Ascending aorta (tissue), 2 donors: Measurements from ENCODE around the gene TBL3. TPM values are rescaled to one million over a fixed set of nuclear protein-coding genes. Genes with fewer than 3 reads are reported as not detected.

ENCODE experiments used
- DNase-seq, 2 donors: peaks; one replicate each; pipeline ENCODE4 v3.0.0-alpha.2; 2019; ENCODE audit warnings: low spot score in 2 of 2
- H3K27ac ChIP-seq, 2 donors: fragments of 200-600 bp; sonication (generic); one replicate each; pipeline ENCODE4 v1.5.1; 2016 to 2017; ENCODE audit warnings: mild to moderate bottlenecking in 1 of 2
- H3K27me3 ChIP-seq: fragments of 200-600 bp; sonication (generic); one replicate; pipeline ENCODE4 v1.5.1; 2017
- H3K36me3 ChIP-seq, 2 donors: fragments of 200-600 bp; sonication (generic); one replicate each; pipeline ENCODE4 v1.5.1; 2016
- H3K4me1 ChIP-seq, 2 donors: fragments of 200-600 bp; sonication (generic); one replicate each; pipeline ENCODE4 v1.5.1; 2016 to 2017; ENCODE audit warnings: mild to moderate bottlenecking in 1 of 2
- H3K4me3 ChIP-seq, 2 donors: fragments of 200-600 bp; sonication (generic); one replicate each; pipeline ENCODE4 v1.5.1; 2016 to 2017; ENCODE audit warnings: mild to moderate bottlenecking in 1 of 2
- H3K9me3 ChIP-seq, 2 donors: fragments of 200-600 bp; sonication (generic); one replicate each; pipeline ENCODE4 v1.5.1; 2016
- intact Hi-C: fragments of 100-400 bp; cut with DNase I; formaldehyde crosslinking; loops from one replicate; pipeline ENCODE4 v1.15.1; 2023
- total RNA-seq: library from RNA; depleted of rRNA; stranded (reverse); fragments of >200 nt; gene quantifications from one replicate; pipeline ENCODE4 v1.1.0, GENCODE V29; 2016
- TF ChIP-seq, protein P1 (sequence below), 3 experiments: fragments of 200-600 bp in 2 of 3; fragments of 450-650 bp in 1 of 3; sonication (generic) in 2 of 3; IDR thresholded peaks; one replicate each; pipeline ENCODE4 v1.5.1; 2016 to 2019; ENCODE audit warnings: antibody characterized with exemption in 3 of 3, mild to moderate bottlenecking in 1 of 3, moderate library complexity in 1 of 3

The TBL3 gene
- total RNA-seq, 1 donor from 2014 or later, result 55.7 TPM

DNA sequence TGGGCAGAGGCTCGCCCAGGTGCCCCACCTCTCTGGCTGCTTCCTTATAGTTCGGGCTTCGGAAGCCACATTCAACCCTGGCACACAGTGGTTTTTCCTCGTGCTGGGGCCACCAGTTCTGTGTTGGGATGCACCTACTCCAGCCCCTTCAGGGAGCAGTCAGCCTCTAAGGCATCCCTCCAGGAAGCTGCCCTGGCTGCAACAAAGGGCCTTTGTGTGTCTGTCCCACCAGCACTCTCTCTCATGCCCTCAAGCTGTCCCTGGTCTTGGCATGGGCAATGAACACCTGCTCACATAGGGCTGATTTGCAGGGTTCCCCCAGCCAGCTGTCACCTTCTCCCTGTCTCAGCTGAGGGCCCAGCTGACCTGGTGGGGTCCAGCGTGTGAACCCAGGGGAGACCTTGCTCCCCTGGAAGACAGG, 10.2 kb downstream of the TBL3 start:
- Histone ChIP-seq H3K27me3 (peaks cover 17% of the 10 kb centered on the region), H3K9me3 (no peaks in the 10 kb centered on the region), H3K4me3 (no peak overlapping the region), H3K36me3 (peaks cover 30 to 35% of the 10 kb centered on the region in 2 donors), H3K27ac (no peak overlapping the region), H3K4me1 (peaks cover 10 to 16% of the 10 kb centered on the region in 2 donors)
- TF ChIP-seq, protein P1, sequence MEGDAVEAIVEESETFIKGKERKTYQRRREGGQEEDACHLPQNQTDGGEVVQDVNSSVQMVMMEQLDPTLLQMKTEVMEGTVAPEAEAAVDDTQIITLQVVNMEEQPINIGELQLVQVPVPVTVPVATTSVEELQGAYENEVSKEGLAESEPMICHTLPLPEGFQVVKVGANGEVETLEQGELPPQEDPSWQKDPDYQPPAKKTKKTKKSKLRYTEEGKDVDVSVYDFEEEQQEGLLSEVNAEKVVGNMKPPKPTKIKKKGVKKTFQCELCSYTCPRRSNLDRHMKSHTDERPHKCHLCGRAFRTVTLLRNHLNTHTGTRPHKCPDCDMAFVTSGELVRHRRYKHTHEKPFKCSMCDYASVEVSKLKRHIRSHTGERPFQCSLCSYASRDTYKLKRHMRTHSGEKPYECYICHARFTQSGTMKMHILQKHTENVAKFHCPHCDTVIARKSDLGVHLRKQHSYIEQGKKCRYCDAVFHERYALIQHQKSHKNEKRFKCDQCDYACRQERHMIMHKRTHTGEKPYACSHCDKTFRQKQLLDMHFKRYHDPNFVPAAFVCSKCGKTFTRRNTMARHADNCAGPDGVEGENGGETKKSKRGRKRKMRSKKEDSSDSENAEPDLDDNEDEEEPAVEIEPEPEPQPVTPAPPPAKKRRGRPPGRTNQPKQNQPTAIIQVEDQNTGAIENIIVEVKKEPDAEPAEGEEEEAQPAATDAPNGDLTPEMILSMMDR (IDR thresholded peaks at IDR 0.05), result no peak
- DNase-seq, result no peak
- intact Hi-C loops, result no loop called here

DNA sequence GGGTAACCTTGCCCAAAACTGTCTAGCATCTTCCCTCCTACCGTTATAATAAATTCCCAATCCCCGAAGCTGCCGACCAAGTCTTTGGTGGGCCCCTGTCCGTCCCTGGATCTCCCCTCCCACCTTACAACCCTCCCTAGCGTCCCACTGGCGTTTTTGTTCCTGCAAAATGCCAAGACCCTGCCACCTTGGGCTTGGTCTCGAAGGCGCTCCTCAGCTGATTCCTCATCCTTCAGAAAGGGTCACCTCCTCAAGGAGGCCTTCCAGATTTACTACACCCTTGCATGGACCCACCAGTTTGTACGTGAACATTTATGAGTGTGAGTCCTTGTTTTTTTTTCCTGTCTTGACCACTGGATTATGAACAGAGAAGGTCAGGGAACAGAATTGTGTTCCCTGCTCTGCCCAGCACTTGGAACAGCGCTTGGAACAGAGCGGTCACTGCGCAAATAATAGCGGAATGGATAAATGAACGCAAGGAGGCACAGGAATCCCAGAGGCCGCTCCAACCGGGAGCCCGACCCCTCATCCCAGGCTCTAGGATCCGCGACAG, 11.2 kb downstream of the TBL3 start:
- intact Hi-C loops, result no loop called here
- TF ChIP-seq, protein P1 (IDR thresholded peaks at IDR 0.05), result no peak
- no peak for DNase-seq
- H3K9me3 ChIP-seq, result no peaks in the 10 kb centered on the region
- peaks cover 10 to 16% of the 10 kb centered on the region in 2 donors for H3K4me1 ChIP-seq
- H3K36me3 ChIP-seq, result peaks cover 20 to 25% of the 10 kb centered on the region in 2 donors
- peak overlapping the region; percentile 49 to 61 for H3K27ac ChIP-seq
- peak overlapping the region; percentile 84 to 95 for H3K4me3 ChIP-seq
- peaks cover 17% of the 10 kb centered on the region for H3K27me3 ChIP-seq

DNA sequence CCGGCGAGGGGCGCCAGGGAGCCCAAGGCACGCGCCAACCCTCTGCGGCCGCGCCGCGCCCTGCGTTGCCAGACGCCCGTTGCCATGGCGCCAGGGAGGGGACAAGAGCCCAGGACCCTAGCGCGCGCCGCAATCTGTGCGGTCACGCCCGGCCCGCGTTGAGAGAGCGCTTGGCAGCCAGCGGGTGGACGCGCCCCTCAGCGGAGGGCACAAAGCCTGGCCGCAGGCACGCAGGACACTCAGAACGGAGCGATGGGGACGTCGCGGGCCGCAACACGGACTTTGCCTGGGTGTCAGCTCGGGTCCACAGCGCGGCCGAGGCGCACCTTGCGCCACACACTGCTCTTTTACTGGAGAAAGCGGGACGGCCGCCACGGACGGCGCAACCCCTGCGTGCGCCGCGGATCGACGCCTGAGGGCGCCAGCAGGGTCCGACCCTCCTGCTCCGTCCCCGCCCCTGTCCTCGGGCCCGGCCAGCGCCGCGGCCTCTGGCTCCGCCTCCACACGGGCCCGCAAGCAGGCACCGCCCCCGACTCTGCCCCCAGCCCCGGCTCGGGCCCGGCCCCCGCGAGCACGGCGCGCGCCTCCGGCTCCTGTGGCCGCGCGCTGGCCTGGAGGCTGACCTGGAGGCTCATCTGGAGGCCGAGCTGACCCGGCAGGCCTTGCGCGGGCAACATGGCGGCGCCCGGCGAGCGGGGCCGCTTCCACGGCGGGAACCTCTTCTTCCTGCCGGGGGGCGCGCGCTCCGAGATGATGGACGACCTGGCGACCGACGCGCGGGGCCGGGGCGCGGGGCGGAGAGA, 11.9 kb downstream of the TBL3 start, which contains the start of gene GFER:
GFER (plus strand) TSS at position 650 of the 803 bp plus-strand sequence; CDS start at position 676, 26 bp downstream.
- H3K27me3 ChIP-seq, result peaks cover 17% of the 10 kb centered on the region
- intact Hi-C loops, result no loop called here
- no peaks in the 10 kb centered on the region for H3K9me3 ChIP-seq
- H3K36me3 ChIP-seq, result peaks cover 14 to 18% of the 10 kb centered on the region in 2 donors
- peak; percentile 52 to 93 for DNase-seq
- peak within 1 kb of the TSS; percentile 84 to 95 for H3K4me3 ChIP-seq
- TF ChIP-seq, protein P1 (IDR thresholded peaks at IDR 0.05), result peak in 2 of 3 experiments; percentile 29 to 40
- peaks cover 10 to 16% of the 10 kb centered on the region in 2 donors for H3K4me1 ChIP-seq
- H3K27ac ChIP-seq, result peak within 1 kb of the TSS; percentile 49 to 61

DNA sequence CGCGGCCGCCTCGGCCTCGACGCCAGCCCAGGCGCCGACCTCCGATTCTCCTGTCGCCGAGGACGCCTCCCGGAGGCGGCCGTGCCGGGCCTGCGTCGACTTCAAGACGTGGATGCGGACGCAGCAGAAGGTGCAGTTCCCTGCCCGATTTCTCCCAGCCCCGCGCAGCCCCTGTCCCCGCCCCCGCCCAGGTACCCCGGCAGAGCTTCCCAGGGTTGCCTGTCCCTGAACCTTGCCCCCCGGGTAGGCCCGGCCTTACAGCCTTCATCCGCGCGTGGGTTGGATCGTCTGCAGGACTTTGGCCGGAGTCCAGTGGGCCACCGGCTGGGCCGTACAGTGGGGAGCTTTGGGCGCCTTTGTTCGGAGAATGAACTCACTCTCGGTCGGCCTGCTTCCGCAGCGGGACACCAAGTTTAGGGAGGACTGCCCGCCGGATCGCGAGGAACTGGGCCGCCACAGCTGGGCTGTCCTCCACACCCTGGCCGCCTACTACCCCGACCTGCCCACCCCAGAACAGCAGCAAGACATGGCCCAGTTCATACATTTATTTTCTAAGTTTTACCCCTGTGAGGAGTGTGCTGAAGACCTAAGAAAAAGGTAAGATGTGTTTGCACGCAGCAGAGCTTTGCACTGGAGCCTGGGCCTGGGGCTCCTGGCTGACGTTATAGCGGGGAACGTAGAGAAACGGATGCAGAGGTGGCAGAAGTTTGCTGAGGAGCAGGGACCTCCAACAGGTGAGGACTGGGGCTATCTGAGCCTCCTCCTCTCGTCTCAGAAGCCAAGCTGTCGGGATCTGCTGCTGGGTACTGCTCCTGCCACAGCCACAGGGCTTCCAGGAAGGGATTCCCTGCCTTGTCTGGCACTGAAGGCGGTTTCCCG, 12.7 kb downstream of the TBL3 start:
- Histone ChIP-seq H3K9me3 (no peaks in the 10 kb centered on the region), H3K27me3 (peaks cover 16% of the 10 kb centered on the region), H3K4me1 (peaks cover 10 to 16% of the 10 kb centered on the region in 2 donors), H3K36me3 (peaks cover 14 to 16% of the 10 kb centered on the region in 2 donors), H3K27ac (peak overlapping the region; percentile 49 to 54), H3K4me3 (peak overlapping the region; percentile 84 to 95)
- no peak for DNase-seq
- TF ChIP-seq, protein P1 (IDR thresholded peaks at IDR 0.05), result no peak
- intact Hi-C loops, result no loop called here

DNA sequence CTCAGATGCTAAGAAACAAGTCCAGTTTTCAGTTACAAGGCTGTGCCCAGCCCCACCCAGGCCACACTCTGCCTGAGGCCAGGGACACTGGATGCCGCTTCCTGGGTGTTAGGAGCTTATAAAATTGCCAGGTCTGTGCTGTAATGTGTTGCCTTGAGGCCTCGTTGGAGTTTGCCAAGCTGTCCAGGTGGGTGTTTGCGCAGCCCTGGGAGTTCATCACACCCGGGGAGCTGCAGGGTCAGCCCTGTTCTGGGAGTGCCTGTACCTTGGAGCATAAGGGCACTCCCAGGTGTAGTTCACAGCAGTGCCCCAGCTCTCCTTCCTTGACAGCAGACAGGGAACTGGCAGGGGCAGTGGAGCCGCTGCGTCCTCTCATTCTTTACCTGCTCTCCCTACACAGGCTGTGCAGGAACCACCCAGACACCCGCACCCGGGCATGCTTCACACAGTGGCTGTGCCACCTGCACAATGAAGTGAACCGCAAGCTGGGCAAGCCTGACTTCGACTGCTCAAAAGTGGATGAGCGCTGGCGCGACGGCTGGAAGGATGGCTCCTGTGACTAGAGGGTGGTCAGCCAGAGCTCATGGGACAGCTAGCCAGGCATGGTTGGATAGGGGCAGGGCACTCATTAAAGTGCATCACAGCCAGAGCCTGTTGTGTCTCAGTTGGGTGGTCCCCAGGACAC, 13.8 kb downstream of the TBL3 start:
- peaks cover 14 to 16% of the 10 kb centered on the region in 2 donors for H3K36me3 ChIP-seq
- DNase-seq, result no peak
- no peak overlapping the region for H3K27ac ChIP-seq
- H3K27me3 ChIP-seq, result peaks cover 14% of the 10 kb centered on the region
- intact Hi-C loops, result no loop called here
- no peaks in the 10 kb centered on the region for H3K9me3 ChIP-seq
- H3K4me1 ChIP-seq, result peaks cover 10 to 21% of the 10 kb centered on the region in 2 donors
- peak overlapping the region in 1 of 2 donors; percentile 95 for H3K4me3 ChIP-seq
- TF ChIP-seq, protein P1 (IDR thresholded peaks at IDR 0.05), result no peak
